Measurements from ENCODE around the gene AUTS2. TPM values are rescaled to one million over a fixed set of nuclear protein-coding genes. Genes with fewer than 3 reads are reported as not detected.

The AUTS2 gene
- total RNA-seq, 2 experiments from 2014 or later, result 4.0 to 4.7 TPM

- POLR2A ChIA-PET, result no interaction called here
- intact Hi-C loops (cut with micrococcal nuclease), result no loop called here
- DNase-seq, result no peak
- CTCF ChIA-PET, result no interaction called here
- H3K4me3 Mint-ChIP-seq, result no peak overlapping the region
- no peaks in the 10 kb centered on the region for H3K4me1 Mint-ChIP-seq (ENCODE audit: low read depth)
- H3K36me3 Mint-ChIP-seq, result no peaks in the 10 kb centered on the region
- no peak overlapping the region for H3K27ac Mint-ChIP-seq
- H3K9me3 Mint-ChIP-seq, result no peaks in the 10 kb centered on the region
- H3K27me3 Mint-ChIP-seq, result no peaks in the 10 kb centered on the region
Observed at GRCh38 chr7:70492625-70493024, 894.4 kb downstream of the AUTS2 start.

- no peaks in the 10 kb centered on the region for H3K27me3 Mint-ChIP-seq
- POLR2A ChIA-PET, result no interaction called here
- CTCF ChIA-PET, result interaction anchor here (0.7 kb wide), 1 partner anchor 8 kb away, joined by 3 read pairs; no protein-coding TSS in a partner anchor
- no peaks in the 10 kb centered on the region for H3K9me3 Mint-ChIP-seq
- no peak for DNase-seq
- no peaks in the 10 kb centered on the region for H3K36me3 Mint-ChIP-seq
- H3K4me3 Mint-ChIP-seq, result no peak overlapping the region
- no peaks in the 10 kb centered on the region for H3K4me1 Mint-ChIP-seq (ENCODE audit: low read depth)
- intact Hi-C loops (cut with micrococcal nuclease), result no loop called here
- no peak overlapping the region for H3K27ac Mint-ChIP-seq
Observed at GRCh38 chr7:70494225-70495032, 896.2 kb downstream of the AUTS2 start.

GRCh38 chr7:70495033-70495376 is 896.7 kb downstream of the AUTS2 start:
- H3K36me3 Mint-ChIP-seq, result no peaks in the 10 kb centered on the region

GRCh38 chr7:70497793-70498192 is 899.5 kb downstream of the AUTS2 start:
- Mint-ChIP-seq H3K27me3 (no peaks in the 10 kb centered on the region), H3K4me1 (ENCODE audit: low read depth) (no peaks in the 10 kb centered on the region), H3K36me3 (no peaks in the 10 kb centered on the region), H3K9me3 (no peaks in the 10 kb centered on the region), H3K27ac (no peak overlapping the region), H3K4me3 (no peak overlapping the region)
- CTCF ChIA-PET, result no interaction called here
- POLR2A ChIA-PET, result no interaction called here
- no peak for DNase-seq
- intact Hi-C loops (cut with micrococcal nuclease), result no loop called here

More at GRCh38 chr7:70495033-70495376, 896.7 kb downstream of the AUTS2 start:
- H3K27me3 Mint-ChIP-seq, result no peaks in the 10 kb centered on the region
- CTCF ChIA-PET, result no interaction called here
- H3K27ac Mint-ChIP-seq, result no peak overlapping the region
- POLR2A ChIA-PET, result no interaction called here
- H3K4me3 Mint-ChIP-seq, result no peak overlapping the region
- DNase-seq, result no peak
- intact Hi-C loops (cut with micrococcal nuclease), result no loop called here
- H3K4me1 Mint-ChIP-seq (ENCODE audit: low read depth), result no peaks in the 10 kb centered on the region
- no peaks in the 10 kb centered on the region for H3K9me3 Mint-ChIP-seq

- CTCF ChIA-PET, result no interaction called here
- intact Hi-C loops (cut with micrococcal nuclease), result no loop called here
- POLR2A ChIA-PET, result no interaction called here
Observed at GRCh38 chr7:70498232-70498992, 900.1 kb downstream of the AUTS2 start.

GRCh38 chr7:70500261-70500660 is 902.0 kb downstream of the AUTS2 start:
- POLR2A ChIA-PET, result no interaction called here
- DNase-seq, result no peak
- CTCF ChIA-PET, result no interaction called here
- Mint-ChIP-seq H3K9me3 (no peaks in the 10 kb centered on the region), H3K4me3 (no peak overlapping the region), H3K4me1 (ENCODE audit: low read depth) (no peaks in the 10 kb centered on the region), H3K27ac (no peak overlapping the region), H3K36me3 (no peaks in the 10 kb centered on the region), H3K27me3 (no peaks in the 10 kb centered on the region)
- intact Hi-C loops (cut with micrococcal nuclease), result no loop called here

More at GRCh38 chr7:70498232-70498992, 900.1 kb downstream of the AUTS2 start:
- Mint-ChIP-seq H3K36me3 (no peaks in the 10 kb centered on the region), H3K4me3 (no peak overlapping the region), H3K4me1 (ENCODE audit: low read depth) (no peaks in the 10 kb centered on the region), H3K27ac (no peak overlapping the region), H3K27me3 (no peaks in the 10 kb centered on the region), H3K9me3 (no peaks in the 10 kb centered on the region)
- no peak for DNase-seq

GRCh38 chr7:70502117-70502863 is 904.0 kb downstream of the AUTS2 start:
- intact Hi-C loops (cut with micrococcal nuclease), result no loop called here
- Mint-ChIP-seq H3K36me3 (no peaks in the 10 kb centered on the region), H3K4me3 (no peak overlapping the region), H3K27ac (no peak overlapping the region), H3K4me1 (ENCODE audit: low read depth) (no peaks in the 10 kb centered on the region), H3K9me3 (no peaks in the 10 kb centered on the region), H3K27me3 (no peaks in the 10 kb centered on the region)
- no peak for DNase-seq
- CTCF ChIA-PET, result no interaction called here
- POLR2A ChIA-PET, result no interaction called here

- Mint-ChIP-seq H3K27me3 (no peaks in the 10 kb centered on the region), H3K27ac (no peak overlapping the region), H3K9me3 (no peaks in the 10 kb centered on the region), H3K4me3 (no peak overlapping the region), H3K4me1 (ENCODE audit: low read depth) (no peaks in the 10 kb centered on the region), H3K36me3 (no peaks in the 10 kb centered on the region)
- no peak for DNase-seq
- CTCF ChIA-PET, result no interaction called here
- POLR2A ChIA-PET, result no interaction called here
- intact Hi-C loops (cut with micrococcal nuclease), result no loop called here
Observed at GRCh38 chr7:70504254-70504653, 906.0 kb downstream of the AUTS2 start.

- H3K27ac Mint-ChIP-seq, result no peak overlapping the region
- H3K9me3 Mint-ChIP-seq, result no peaks in the 10 kb centered on the region
- no peak overlapping the region for H3K4me3 Mint-ChIP-seq
- POLR2A ChIA-PET, result no interaction called here
- no peaks in the 10 kb centered on the region for H3K36me3 Mint-ChIP-seq
- no peak for DNase-seq
- CTCF ChIA-PET, result no interaction called here
- H3K27me3 Mint-ChIP-seq, result no peaks in the 10 kb centered on the region
- intact Hi-C loops (cut with micrococcal nuclease), result no loop called here
- H3K4me1 Mint-ChIP-seq (ENCODE audit: low read depth), result no peaks in the 10 kb centered on the region
Observed at GRCh38 chr7:70505468-70505867, 907.2 kb downstream of the AUTS2 start.

- Mint-ChIP-seq H3K4me3 (no peak overlapping the region), H3K27me3 (no peaks in the 10 kb centered on the region), H3K36me3 (no peaks in the 10 kb centered on the region), H3K9me3 (no peaks in the 10 kb centered on the region), H3K27ac (no peak overlapping the region), H3K4me1 (ENCODE audit: low read depth) (no peaks in the 10 kb centered on the region)
- ChIA-PET CTCF (no interaction called here), POLR2A (no interaction called here)
- DNase-seq, result no peak
- intact Hi-C loops (cut with micrococcal nuclease), result no loop called here
Observed at GRCh38 chr7:70505886-70506285, 907.6 kb downstream of the AUTS2 start.

- no peaks in the 10 kb centered on the region for H3K27me3 Mint-ChIP-seq
- no peaks in the 10 kb centered on the region for H3K9me3 Mint-ChIP-seq
- no peaks in the 10 kb centered on the region for H3K36me3 Mint-ChIP-seq
- H3K4me3 Mint-ChIP-seq, result no peak overlapping the region
- DNase-seq, result no peak
- H3K27ac Mint-ChIP-seq, result no peak overlapping the region
- intact Hi-C loops (cut with micrococcal nuclease), result no loop called here
- no peaks in the 10 kb centered on the region for H3K4me1 Mint-ChIP-seq (ENCODE audit: low read depth)
- CTCF ChIA-PET, result no interaction called here
- POLR2A ChIA-PET, result no interaction called here
Observed at GRCh38 chr7:70506434-70506833, 908.2 kb downstream of the AUTS2 start.

GRCh38 chr7:70512144-70512543 is 913.9 kb downstream of the AUTS2 start:
- Mint-ChIP-seq H3K27ac (no peak overlapping the region), H3K9me3 (peaks cover 2% of the 10 kb centered on the region), H3K27me3 (no peaks in the 10 kb centered on the region), H3K4me1 (ENCODE audit: low read depth) (no peaks in the 10 kb centered on the region), H3K4me3 (no peak overlapping the region), H3K36me3 (no peaks in the 10 kb centered on the region)
- POLR2A ChIA-PET, result no interaction called here
- no peak for DNase-seq
- intact Hi-C loops (cut with micrococcal nuclease), result no loop called here
- CTCF ChIA-PET, result no interaction called here
